Spleen (tissue), 11 donors: ENCODE results near the gene HELZ2. TPM values are rescaled to one million over a fixed set of nuclear protein-coding genes. Genes with fewer than 3 reads are reported as not detected.

Experiments
- DNase-seq: peaks from one replicate; pipeline ENCODE4 v3.0.0-alpha.2; 2020
- H3K27ac ChIP-seq, 8 donors: fragments of 200-600 bp; sonication (generic) in 7 of 8; 1 replicate in 4 of 8; 2 replicates in 4 of 8; pipeline versions ENCODE4 v1.5.0 to v1.8.0; 2016 to 2021; ENCODE audit warnings: inconsistent platforms in 4 of 8, mild to moderate bottlenecking in 4 of 8, moderate library complexity in 1 of 8
- H3K27me3 ChIP-seq, 7 donors: fragments of 200-600 bp; sonication (generic) in 6 of 7; replicated peaks in 1 of 7; 1 replicate in 4 of 7; 2 replicates in 3 of 7; pipeline versions ENCODE4 v1.5.0 to v1.8.0; 2016 to 2021; ENCODE audit warnings: inconsistent platforms in 3 of 7, mild to moderate bottlenecking in 1 of 7
- H3K36me3 ChIP-seq, 6 donors: fragments of 200-600 bp; sonication (generic) in 5 of 6; 1 replicate in 4 of 6; 2 replicates in 2 of 6; pipeline versions ENCODE4 v1.5.0 to v1.8.0; 2016 to 2021; ENCODE audit warnings: inconsistent platforms in 2 of 6
- H3K4me1 ChIP-seq, 6 donors: fragments of 200-600 bp; sonication (generic) in 5 of 6; 1 replicate in 3 of 6; 2 replicates in 3 of 6; pipeline versions ENCODE4 v1.5.0 to v1.8.0; 2016 to 2021; ENCODE audit warnings: inconsistent platforms in 3 of 6
- H3K4me3 ChIP-seq, 8 donors: fragments of 200-600 bp; sonication (generic) in 7 of 8; 1 replicate in 4 of 8; 2 replicates in 4 of 8; pipeline versions ENCODE4 v1.5.0 to v1.8.0; 2016 to 2021; ENCODE audit warnings: inconsistent platforms in 4 of 8, mild to moderate bottlenecking in 4 of 8, moderate library complexity in 2 of 8
- H3K9me3 ChIP-seq, 8 donors: fragments of 200-600 bp; sonication (generic) in 7 of 8; 1 replicate in 4 of 8; 2 replicates in 4 of 8; pipeline versions ENCODE4 v1.5.0 to v1.8.0; 2016 to 2021; ENCODE audit warnings: inconsistent platforms in 4 of 8
- POLR2A ChIP-seq, 3 donors: fragments of 450-650 bp; IDR thresholded peaks; one replicate each; pipeline ENCODE4 v1.5.1; 2017; ENCODE audit warnings: antibody characterized with exemption in 3 of 3, mild to moderate bottlenecking in 1 of 3
- POLR2AphosphoS5 ChIP-seq, 3 donors: sonication (generic); formaldehyde crosslinking; IDR thresholded peaks; one replicate each; pipeline ENCODE4 v1.5.1; 2017; ENCODE audit warnings: antibody characterized with exemption in 3 of 3
- WGBS, 5 donors: extraction: QIAGEN DNeasy Blood & Tissue Kit in 3 of 5; methylation state at CpG; one replicate each; pipeline versions ENCODE4 v1.1.5 to v1.1.7; 2013 to 2018; 5-methylcytosine and 5-hydroxymethylcytosine counted together
- intact Hi-C: fragments of 100-400 bp; cut with DNase I; formaldehyde crosslinking; loops from one replicate; pipeline ENCODE4 v1.15.0; 2023; ENCODE audit warnings: low total_unique reads
- polyA plus RNA-seq, 3 donors: library from polyadenylated mRNA; stranded (reverse); fragments of 200-250 nt; gene quantifications; one replicate each; pipeline ENCODE4 v1.2.1, GENCODE V29; 2013
- total RNA-seq, 7 donors: library from RNA; depleted of rRNA in 3 of 7; stranded (reverse); fragments of >200 nt in 3 of 7; fragmentation: NEBNext Ultra II Directional in 4 of 7; extraction: Animal tissue kit (Norgen Biotek cat#: 25700) in 4 of 7; gene quantifications; one replicate each; pipeline versions ENCODE4 v1.1.0 to v1.2.1, GENCODE V29; 2016 to 2021
- TF ChIP-seq, protein P1 (sequence below), 11 experiments: fragments of 200-600 bp in 7 of 11; fragments of 450-650 bp in 4 of 11; sonication (generic) in 4 of 11; IDR thresholded peaks in 8 of 11; conservative IDR thresholded peaks in 3 of 11; 1 replicate in 7 of 11; 2 replicates in 4 of 11; pipeline versions ENCODE4 v1.4.0 to v1.8.0; 2016 to 2021; ENCODE audit warnings: antibody characterized with exemption in 11 of 11, inconsistent platforms in 4 of 11, mild to moderate bottlenecking in 1 of 11
- donor health status: healthy with polysubstance abuse.
- donor health status: DM: no; HTN: no; CAD: no; lungs with moderate emphysema.
- donor health status: DM: no; HTN: no; CAD: no.
- donor health status: Bipolar disorder and iron deficiency.
- donor health status: healthy.
- donor health status: DM: no; HTN: no; CAD: no.
- donor health status: DM: yes; HTN: yes; CAD: no.

Gene HELZ2
- total and polyA plus RNA-seq, 10 donors = 4.3 to 120 (median 62.6) TPM

DNA sequence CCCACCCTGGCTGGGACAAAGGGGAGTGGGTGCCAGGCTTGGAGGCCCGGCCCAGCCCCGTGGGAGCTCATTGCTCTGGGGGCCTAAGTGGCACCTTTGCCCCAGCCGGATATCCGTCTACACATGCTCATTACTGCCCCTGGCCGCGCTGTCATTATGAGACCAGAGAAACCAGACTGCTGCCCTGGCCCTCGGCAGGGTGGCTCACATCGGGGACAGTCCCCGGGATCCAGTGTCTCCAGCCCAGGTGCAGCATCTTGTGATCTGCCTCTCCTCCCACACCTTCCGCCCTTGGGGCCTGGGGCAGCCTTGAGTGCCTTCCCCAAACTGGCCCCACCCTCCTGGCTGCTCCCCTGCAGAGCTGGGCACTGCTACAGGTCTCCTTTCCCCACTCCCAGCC lies 31.3 kb downstream of the HELZ2 start:
- H3K36me3 ChIP-seq = no peaks in the 10 kb centered on the region
- H3K4me3 ChIP-seq = peak overlapping the region in 2 of 8 donors; percentile 4 to 43
- H3K4me1 ChIP-seq = peaks cover 11 to 95% (median 67%) of the 10 kb centered on the region in 6 donors
- peaks cover 0 to 16% (median 0%) of the 10 kb centered on the region in 7 donors for H3K27me3 ChIP-seq
- peak overlapping the region in 7 of 8 donors; percentile 63 to 88 (median 79) for H3K27ac ChIP-seq
- DNase-seq = peak; percentile 88
- intact Hi-C loops = no loop called here
- peak in 2 of 3 donors; percentile 6 to 22 for TF ChIP-seq POLR2AphosphoS5 (IDR thresholded peaks at IDR 0.05)
- TF ChIP-seq, protein P1, sequence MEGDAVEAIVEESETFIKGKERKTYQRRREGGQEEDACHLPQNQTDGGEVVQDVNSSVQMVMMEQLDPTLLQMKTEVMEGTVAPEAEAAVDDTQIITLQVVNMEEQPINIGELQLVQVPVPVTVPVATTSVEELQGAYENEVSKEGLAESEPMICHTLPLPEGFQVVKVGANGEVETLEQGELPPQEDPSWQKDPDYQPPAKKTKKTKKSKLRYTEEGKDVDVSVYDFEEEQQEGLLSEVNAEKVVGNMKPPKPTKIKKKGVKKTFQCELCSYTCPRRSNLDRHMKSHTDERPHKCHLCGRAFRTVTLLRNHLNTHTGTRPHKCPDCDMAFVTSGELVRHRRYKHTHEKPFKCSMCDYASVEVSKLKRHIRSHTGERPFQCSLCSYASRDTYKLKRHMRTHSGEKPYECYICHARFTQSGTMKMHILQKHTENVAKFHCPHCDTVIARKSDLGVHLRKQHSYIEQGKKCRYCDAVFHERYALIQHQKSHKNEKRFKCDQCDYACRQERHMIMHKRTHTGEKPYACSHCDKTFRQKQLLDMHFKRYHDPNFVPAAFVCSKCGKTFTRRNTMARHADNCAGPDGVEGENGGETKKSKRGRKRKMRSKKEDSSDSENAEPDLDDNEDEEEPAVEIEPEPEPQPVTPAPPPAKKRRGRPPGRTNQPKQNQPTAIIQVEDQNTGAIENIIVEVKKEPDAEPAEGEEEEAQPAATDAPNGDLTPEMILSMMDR (IDR thresholded peaks at IDR 0.05 in 8 of 11, conservative IDR thresholded peaks at IDR 0.05 in 3 of 11) = no peak
- TF ChIP-seq POLR2A (IDR thresholded peaks at IDR 0.05) = no peak
- WGBS, 5 donors = 58 to 79% (median 67%) methylated on average over 8 to 10 of the region's 10 CpGs
- H3K9me3 ChIP-seq = no peaks in the 10 kb centered on the region

DNA sequence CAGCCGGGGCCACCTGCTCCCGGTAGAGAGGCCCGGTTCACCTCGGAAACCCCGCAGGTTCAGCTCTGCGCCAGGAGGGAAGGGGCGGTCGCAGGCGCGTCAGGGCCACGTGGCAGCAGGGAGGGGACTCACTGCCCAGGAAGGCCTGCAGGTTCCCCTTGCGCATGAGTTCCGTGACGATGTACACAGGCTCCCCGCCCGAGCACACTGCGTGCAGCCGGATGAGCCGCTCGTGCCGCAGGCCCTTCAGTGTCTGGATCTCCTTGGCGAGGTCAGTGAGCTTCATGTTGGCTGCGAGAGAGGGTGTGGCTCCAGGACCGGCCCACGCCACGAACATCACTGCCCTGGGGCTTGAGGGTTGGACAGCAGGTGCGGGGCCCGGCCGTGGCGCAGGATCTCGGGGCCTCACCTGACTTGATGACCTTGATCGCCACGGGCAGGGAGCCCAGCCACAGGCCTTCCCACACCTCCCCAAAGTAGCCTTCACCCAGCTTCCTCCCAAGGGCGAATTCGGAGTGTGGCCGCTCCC lies 31.9 kb downstream of the HELZ2 start:
- intact Hi-C loops = no loop called here
- Histone ChIP-seq H3K4me1 (peaks cover 17 to 95% (median 67%) of the 10 kb centered on the region in 6 donors), H3K27me3 (peaks cover 0 to 10% (median 0%) of the 10 kb centered on the region in 7 donors), H3K36me3 (no peaks in the 10 kb centered on the region), H3K27ac (peak overlapping the region; percentile 54 to 88 (median 74)), H3K9me3 (no peaks in the 10 kb centered on the region), H3K4me3 (peak overlapping the region in 2 of 8 donors; percentile 4 to 43)
- 63 to 83% (median 74%) methylated on average over 13 to 36 of the region's 36 CpGs for WGBS, 5 donors
- DNase-seq = peak; percentile 91
- TF ChIP-seq, protein P1 (IDR thresholded peaks at IDR 0.05 in 8 of 11, conservative IDR thresholded peaks at IDR 0.05 in 3 of 11) = no peak
- peak; percentile 73 to 91 (median 85) for TF ChIP-seq POLR2AphosphoS5 (IDR thresholded peaks at IDR 0.05)

DNA sequence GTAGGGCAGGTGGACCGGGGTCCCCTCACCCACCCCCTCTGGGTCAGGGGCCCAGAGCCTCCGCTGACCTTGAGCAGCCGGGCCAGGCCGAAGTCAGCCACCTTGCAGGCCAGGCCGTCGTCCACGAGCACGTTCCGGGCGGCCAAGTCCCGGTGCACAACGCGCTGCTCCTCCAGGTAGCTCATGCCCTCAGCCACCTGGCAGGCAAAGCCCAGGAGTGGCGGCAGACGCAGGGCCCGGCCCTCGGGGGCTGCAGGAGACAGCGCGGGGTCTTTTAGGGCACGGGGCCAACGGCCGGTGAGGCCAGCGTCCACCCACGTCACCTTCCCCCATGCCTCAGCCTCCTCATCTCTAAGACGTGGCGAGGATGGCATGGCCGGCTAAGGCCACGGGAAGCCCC lies 32.7 kb downstream of the HELZ2 start:
- H3K27me3 ChIP-seq = peaks cover 0 to 3% (median 0%) of the 10 kb centered on the region in 7 donors
- TF ChIP-seq, protein P1 (IDR thresholded peaks at IDR 0.05 in 8 of 11, conservative IDR thresholded peaks at IDR 0.05 in 3 of 11) = no peak
- no peak for TF ChIP-seq POLR2A (IDR thresholded peaks at IDR 0.05)
- no peak for TF ChIP-seq POLR2AphosphoS5 (IDR thresholded peaks at IDR 0.05)
- H3K36me3 ChIP-seq = no peaks in the 10 kb centered on the region
- intact Hi-C loops = no loop called here
- 91 to 97% (median 92%) methylated on average over 7 to 28 of the region's 28 CpGs for WGBS, 5 donors
- peaks cover 24 to 96% (median 71%) of the 10 kb centered on the region in 6 donors for H3K4me1 ChIP-seq
- H3K9me3 ChIP-seq = no peaks in the 10 kb centered on the region
- H3K4me3 ChIP-seq = peak overlapping the region in 1 of 8 donors; percentile 43
- H3K27ac ChIP-seq = peak overlapping the region in 7 of 8 donors; percentile 54 to 88 (median 79)
- DNase-seq = no peak

DNA sequence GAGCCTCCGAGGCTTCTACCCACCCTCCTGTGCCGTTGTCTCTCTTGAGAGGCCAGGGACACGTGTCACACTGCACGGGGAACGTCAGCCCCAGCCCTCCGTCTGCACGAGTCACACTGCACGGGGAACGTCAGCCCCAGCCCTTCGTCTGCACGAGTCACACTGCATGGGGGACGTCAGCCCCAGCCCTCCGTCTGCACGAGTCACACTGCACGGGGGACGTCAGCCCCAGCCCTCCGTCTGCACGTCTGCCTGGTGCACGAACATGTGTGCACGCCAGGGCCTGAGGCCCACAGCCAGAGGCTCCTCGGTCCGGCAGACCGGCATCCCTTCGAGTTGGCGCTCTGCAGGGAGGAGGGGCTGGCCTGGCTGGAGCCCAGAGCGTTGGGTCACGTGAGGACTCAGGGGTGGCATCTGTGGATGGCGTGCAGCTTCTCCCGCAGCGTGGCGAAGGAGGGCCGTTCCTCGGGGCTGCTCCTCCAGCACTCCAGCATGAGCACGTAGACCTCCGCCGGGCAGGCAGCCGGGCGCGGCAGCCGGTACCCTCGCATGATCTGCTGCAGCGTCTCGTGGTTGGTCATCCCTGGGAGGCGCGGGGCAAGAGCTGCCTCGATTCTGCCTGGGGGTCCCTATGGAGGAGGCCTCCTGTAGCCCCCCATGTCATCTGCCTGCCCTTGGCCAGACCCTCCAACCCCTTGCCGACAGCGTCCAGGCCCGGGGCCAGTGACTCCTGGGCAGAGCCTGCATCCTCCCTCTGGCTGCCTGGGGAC lies 33.4 kb downstream of the HELZ2 start:
- H3K36me3 ChIP-seq = no peaks in the 10 kb centered on the region
- no peaks in the 10 kb centered on the region for H3K9me3 ChIP-seq
- 67 to 84% (median 79%) methylated on average over 35 to 49 of the region's 49 CpGs for WGBS, 5 donors
- no peaks in the 10 kb centered on the region for H3K27me3 ChIP-seq
- peak overlapping the region in 4 of 8 donors; percentile 69 to 88 (median 82) for H3K27ac ChIP-seq
- no peak for TF ChIP-seq POLR2AphosphoS5 (IDR thresholded peaks at IDR 0.05)
- TF ChIP-seq POLR2A (IDR thresholded peaks at IDR 0.05) = no peak
- TF ChIP-seq, protein P1 (IDR thresholded peaks at IDR 0.05 in 8 of 11, conservative IDR thresholded peaks at IDR 0.05 in 3 of 11) = no peak
- intact Hi-C loops = no loop called here
- H3K4me3 ChIP-seq = no peak overlapping the region
- DNase-seq = no peak
- H3K4me1 ChIP-seq = peaks cover 26 to 91% (median 66%) of the 10 kb centered on the region in 6 donors
